ENCODE measurements around the gene TTYH3.
"Not testable (repeated sequence)": the region's sequence is repeated elsewhere in the genome, so short reads cannot be mapped to it uniquely, and the experiment has no call there.

TTYH3 gene

GRCh38 chr7:2688409-2689342 lies 56.9 kb downstream of the TTYH3 start:
- no peak for DNase-seq (ENCODE audit: low spot score)

DNA sequence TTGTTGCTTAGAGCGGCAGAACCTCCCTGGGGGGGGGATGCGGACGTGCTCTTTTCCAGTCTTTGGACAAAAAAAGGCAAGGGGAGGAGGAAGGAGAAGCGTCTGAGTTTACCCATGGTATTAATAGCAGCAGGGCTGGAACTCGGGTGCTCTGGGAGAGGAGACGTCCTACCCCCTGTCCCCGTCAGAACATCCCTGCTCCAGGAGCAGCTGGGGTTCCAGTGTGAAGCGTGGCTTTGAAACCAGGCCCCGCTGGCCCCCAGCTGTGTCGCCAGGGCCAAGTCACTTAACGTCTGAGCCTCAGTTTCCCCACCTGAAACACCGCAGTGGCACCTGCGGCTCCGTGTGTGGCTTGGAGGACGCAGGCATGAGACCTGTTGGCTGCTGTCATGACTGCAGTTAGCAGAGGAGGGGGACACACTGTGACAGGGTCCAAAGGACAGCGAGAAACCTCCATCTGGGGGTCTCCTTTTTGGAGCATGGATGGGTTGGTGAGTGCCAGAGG lies 57.6 kb downstream of the TTYH3 start:
- DNase-seq (ENCODE audit: low spot score), result no peak

DNA sequence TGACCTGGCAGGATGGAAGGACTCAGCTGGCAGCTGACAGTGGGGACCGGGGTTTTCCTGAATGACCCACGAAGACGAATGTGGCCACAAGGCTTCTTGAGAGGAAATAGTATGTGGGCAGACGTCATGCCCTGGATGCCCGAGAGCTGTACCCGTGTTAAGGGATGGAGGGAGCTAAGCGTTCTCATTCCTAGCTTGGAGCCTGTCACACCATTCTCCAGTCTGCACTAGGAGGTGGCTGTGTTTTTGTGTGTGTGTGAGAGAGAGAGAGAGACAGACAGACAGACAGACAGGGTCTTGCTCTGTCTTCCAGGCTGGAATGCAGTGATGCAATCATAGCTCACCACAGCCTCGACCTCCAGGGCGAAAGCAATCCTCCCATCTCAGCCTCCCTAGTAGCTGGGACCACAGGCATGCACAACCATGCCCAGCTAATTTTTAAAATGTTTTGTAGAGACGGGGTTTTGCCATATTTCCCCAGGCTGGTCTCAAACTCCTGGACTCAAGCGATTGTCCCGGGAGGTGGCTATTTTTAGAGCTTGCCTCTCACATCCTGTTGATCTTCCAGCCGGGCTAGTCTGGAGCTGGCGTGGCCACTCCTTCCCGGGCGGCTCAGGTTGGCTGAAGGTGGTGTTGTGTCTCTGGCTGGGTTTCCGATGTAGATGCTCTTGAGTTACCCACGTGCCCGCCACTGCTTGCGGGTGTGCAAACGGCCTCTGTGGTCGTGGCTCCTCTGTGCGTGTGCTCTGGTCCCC lies 58.3 kb downstream of the TTYH3 start:
- no peak for DNase-seq (ENCODE audit: low spot score)

- no peak for DNase-seq (ENCODE audit: low spot score)
Measured at GRCh38 chr7:2691011-2691707, 59.4 kb downstream of the TTYH3 start.

DNA sequence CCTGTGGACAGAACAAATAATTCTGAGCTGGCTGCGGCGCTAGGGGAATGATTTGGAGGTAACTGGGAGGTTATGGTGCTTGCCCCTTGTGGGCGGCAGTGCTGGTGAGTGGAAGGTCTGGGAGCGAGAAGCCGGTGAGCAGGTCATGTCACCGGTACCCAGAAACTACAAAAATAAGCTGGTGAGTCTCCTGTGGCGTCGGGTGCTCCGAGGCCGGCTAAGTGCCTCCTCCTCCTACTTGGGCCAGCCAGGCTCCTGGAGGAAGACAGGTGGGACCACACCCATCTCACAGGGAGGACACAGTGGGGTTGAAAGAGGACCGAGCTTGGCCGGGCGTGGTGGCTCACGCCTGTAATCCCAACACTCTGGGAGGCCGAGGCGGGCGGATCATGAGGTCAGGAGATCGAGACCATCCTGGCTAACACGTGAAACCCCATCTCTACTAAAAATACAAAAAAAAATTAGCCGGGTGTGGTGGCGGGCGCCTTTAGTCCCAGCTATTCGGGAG lies 60.2 kb downstream of the TTYH3 start:
- DNase-seq (ENCODE audit: low spot score), result not testable (repeated sequence)

DNA sequence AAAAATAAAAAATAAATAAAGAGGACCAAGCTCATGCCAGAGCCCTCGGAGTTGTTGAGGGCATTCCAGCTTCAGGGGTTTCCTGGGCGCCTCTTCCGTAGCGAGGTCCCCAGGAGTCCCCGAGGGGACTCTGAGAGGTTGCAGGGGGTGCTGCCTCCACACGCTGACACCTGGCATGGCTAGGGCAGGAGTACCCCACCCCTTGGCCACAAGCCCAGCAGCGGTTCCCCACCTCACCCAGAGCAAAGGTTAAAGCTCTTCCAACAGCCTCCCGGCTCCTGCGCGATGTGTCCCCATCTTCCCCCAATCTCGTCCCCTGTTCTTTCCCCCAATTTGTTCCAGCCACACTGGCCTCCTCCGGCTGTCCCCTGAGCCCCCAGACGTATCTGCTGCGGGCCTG lies 60.8 kb downstream of the TTYH3 start:
- no peak for DNase-seq (ENCODE audit: low spot score)

- DNase-seq (ENCODE audit: low spot score), result not testable (repeated sequence)
Measured at GRCh38 chr7:2693420-2694121, 61.8 kb downstream of the TTYH3 start.

DNA sequence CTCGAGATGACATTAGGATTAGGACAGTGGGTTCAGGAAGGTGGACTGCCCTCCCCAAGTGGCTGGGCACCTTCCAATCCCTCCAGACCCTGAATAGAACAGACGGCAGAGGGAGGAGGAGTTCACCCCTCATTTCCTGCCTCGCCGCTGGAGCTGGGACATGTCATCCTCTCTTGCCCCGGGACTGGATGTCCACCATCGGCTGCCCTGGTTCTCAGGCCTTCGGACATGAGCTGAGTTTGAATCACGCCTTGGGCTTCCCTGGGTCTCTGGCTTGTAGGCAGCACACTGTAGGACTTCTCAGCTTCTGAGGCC lies 62.3 kb downstream of the TTYH3 start:
- not testable (repeated sequence) for DNase-seq (ENCODE audit: low spot score)

DNA sequence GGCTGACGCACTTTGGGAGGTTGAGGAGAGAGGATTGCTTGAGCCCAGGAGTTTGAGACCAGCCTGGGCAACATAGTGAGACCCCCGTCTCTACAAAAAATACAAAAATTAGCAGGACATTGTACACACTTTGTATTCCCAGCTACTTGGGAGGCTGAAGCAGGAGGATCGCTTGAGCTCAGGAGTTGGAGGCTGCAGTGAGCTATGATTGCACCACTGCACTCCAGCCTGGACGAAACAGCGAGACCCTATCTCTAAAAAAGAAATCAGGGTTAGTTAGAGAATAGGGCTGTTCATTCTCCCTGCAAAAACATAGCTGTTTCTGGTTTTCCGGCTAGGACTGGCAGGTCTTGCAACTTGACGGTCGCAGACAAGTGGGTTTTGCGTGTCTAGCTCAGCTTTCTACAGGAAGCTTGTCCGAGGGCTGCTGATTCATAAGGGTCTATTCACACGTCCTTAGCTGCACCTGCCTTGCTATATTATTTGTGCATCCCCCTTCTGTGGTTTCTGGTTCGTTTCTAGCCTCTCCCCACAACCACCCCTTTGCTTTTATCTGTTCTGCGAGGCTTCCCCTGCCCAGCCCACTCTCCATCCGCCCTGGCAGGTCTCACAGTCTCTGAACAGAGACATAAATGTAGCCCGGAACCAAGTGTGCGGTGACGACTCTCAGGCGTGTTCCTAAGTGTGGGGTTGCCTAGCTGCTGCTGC lies 66.9 kb downstream of the TTYH3 start:
- no peak for DNase-seq (ENCODE audit: low spot score)

DNA sequence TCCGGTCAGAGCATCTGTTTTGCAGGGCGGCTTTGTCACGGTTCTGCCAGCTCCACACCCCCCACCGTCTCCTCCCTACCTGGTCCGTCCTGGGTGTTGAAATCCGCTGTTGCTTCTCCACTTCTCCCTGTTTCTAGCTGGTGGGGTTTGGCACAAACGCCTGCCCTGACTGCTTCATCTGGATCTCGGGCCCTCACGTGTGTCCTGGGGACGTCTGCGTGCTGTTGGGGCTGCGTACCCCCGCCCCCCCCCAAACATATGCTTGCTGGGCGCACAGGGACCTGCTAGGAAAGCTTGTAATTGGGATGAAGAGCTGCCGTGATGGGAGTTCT lies 67.5 kb downstream of the TTYH3 start:
- no peak for DNase-seq (ENCODE audit: low spot score)

DNA sequence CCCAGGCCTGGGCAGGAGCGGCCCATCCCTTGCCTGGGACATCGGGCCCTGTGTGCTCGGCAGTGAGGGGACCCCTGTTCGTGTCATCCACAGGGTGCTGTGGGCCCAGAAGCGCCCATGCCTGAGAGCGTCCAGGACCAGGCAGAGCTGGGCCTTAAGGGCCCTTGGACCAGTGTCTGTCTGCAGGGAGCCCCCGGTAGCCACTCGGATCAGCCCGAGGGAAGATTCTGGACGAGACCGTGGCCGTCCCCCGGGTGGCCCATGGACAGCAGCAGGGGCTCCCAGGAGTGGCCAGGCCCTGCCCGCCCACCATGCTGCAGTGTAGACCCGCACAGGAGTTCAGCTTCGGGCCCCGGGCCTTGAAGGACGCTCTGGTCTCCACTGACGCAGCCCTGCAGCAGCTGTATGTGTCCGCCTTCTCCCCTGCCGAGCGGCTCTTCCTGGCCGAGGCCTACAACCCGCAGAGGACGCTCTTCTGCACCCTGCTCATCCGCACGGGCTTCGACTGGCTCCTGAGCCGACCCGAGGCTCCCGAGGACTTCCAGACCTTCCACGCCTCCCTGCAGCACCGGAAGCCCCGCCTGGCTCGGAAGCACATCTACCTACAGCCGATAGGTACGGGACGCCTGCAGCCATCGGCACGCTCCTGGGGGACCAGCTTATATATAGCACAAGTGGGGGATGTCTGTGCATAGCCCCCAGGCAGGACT lies 68.5 kb downstream of the TTYH3 start:
- no peak for DNase-seq (ENCODE audit: low spot score)

GRCh38 chr7:2701424-2701823 lies 69.6 kb downstream of the TTYH3 start:
- DNase-seq (ENCODE audit: low spot score), result no peak

GRCh38 chr7:2701832-2702593 lies 70.2 kb downstream of the TTYH3 start:
- no peak for DNase-seq (ENCODE audit: low spot score)

DNA sequence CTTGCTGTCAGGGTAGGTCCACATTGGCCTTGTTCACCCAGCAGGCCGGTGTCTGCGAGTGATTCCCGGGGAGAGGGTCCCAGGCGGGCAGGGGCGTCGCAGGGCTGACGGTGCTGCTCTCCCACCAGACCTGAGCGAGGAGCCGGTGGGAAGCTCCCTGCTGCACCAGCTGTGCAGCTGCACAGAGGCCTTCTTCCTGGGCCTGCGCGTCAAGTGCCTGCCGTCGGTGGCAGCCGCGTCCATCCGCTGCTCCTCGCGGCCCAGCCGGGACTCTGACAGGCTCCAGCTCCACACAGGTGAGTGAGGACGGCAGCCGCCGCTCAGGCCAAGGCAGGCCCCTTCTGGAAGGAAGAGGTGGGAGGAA lies 70.8 kb downstream of the TTYH3 start:
- DNase-seq (ENCODE audit: low spot score), result no peak

- DNase-seq (ENCODE audit: low spot score), result no peak
Measured at GRCh38 chr7:2705371-2706096, 73.7 kb downstream of the TTYH3 start.

DNA sequence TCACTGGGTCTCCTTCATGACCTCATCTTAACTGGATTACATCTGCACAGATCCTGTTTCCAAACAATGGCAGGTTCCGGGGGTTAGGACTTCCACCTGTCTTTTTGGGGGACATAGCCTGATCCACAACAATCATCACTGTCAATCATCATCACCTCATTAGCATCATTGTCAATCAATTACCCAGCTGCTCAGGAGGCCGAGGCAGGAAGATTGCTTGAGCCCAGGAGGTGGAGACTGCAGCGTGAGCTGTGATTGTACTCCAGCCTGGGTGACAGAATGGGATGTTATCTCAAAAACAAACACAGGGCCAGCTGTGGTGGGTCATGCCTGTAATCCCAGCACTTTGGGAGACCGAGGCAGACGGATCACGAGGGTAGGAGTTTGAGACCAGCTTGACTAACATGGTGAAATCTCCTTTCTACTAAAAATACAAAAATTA lies 74.9 kb downstream of the TTYH3 start:
- DNase-seq (ENCODE audit: low spot score), result no peak

- no peak for DNase-seq (ENCODE audit: low spot score)
Measured at GRCh38 chr7:2707481-2707880, 75.7 kb downstream of the TTYH3 start.

GRCh38 chr7:2708041-2708440 lies 76.3 kb downstream of the TTYH3 start:
- no peak for DNase-seq (ENCODE audit: low spot score)
